H1 (cell line): ENCODE results near the gene ITGA8. TPM values are rescaled to one million over a fixed set of nuclear protein-coding genes. Genes with fewer than 3 reads are reported as not detected.
A peak's percentile ranks its signal among the peaks of the same experiment; 100 is the strongest.

Experiments
- CTCF ChIA-PET: fragments of 300-600 bp; sonication (Branson Sonifier 250); formaldehyde crosslinking; loops from one replicate; lab custom pipeline; 2021; ENCODE audit not compliant: partially characterized antibody; lab: Charles Lee
- POLR2A ChIA-PET: fragments of 300-600 bp; sonication (Branson Sonifier 250); formaldehyde crosslinking; loops from one replicate; lab custom pipeline; 2021; ENCODE audit warnings: inconsistent platforms; ENCODE audit not compliant: partially characterized antibody; lab: Charles Lee
- DNase-seq, 2 experiments: peaks; one replicate each; pipeline versions ENCODE4 v3.0.0 to v3.0.0-alpha.2; 2010 to 2022; ENCODE audit warnings: low spot score in 2 of 2, low read depth in 1 of 2, mixed read lengths in 1 of 2
- FAIRE-seq: peaks from 2 replicates; lab custom pipeline; 2011; peaks lifted over from hg19 to GRCh38; lab: Jason Lieb, UNC
- H2AFZ ChIP-seq: 2 replicates; pipeline ENCODE4 v1.8.1; 2012; ENCODE audit warnings: low read length, inconsistent platforms
- H2AK5ac ChIP-seq: 2 replicates; pipeline ENCODE4 v1.6.1; 2013; ENCODE audit warnings: low read depth, low read length
- H2BK120ac ChIP-seq: replicated peaks from 2 replicates; pipeline ENCODE3; 2013; ENCODE audit warnings: low read depth, low read length, inconsistent platforms
- H2BK12ac ChIP-seq: 2 replicates; pipeline ENCODE4 v1.6.1; 2013; ENCODE audit warnings: low read depth, low read length
- H2BK15ac ChIP-seq: 2 replicates; pipeline ENCODE4 v1.6.1; 2013; ENCODE audit warnings: low read length
- H2BK20ac ChIP-seq: 2 replicates; pipeline ENCODE4 v1.6.1; 2013; ENCODE audit warnings: low read length
- H2BK5ac ChIP-seq: 2 replicates; pipeline ENCODE4 v1.6.1; 2013; ENCODE audit warnings: low read depth, low read length
- H3K14ac ChIP-seq: 2 replicates; pipeline ENCODE4 v1.6.1; 2013; ENCODE audit warnings: inconsistent platforms; ENCODE audit not compliant: insufficient read length
- H3K18ac ChIP-seq: 2 replicates; pipeline ENCODE4 v1.6.1; 2013; ENCODE audit warnings: low read length; ENCODE audit errors: extremely low read depth
- H3K23ac ChIP-seq: 2 replicates; pipeline ENCODE4 v1.6.1; 2013; ENCODE audit warnings: inconsistent platforms; ENCODE audit not compliant: insufficient read length
- H3K23me2 ChIP-seq: 2 replicates; pipeline ENCODE4 v1.6.1; 2013; ENCODE audit warnings: low read depth, low read length
- H3K27ac ChIP-seq: 2 replicates; pipeline ENCODE4 v1.6.1; 2011; ENCODE audit warnings: low read depth, low read length, inconsistent platforms
- H3K27me3 ChIP-seq, 4 experiments: replicated peaks in 1 of 4; 1 replicate in 1 of 4; 2 replicates in 3 of 4; pipeline versions ENCODE4 v1.6.1 to v1.8.1; 2011 to 2013; ENCODE audit warnings: low read length in 3 of 4, mild to moderate bottlenecking in 3 of 4, inconsistent platforms in 2 of 4, mixed read lengths in 2 of 4, moderate library complexity in 1 of 4; ENCODE audit not compliant: control insufficient read depth in 3 of 4, insufficient read depth in 3 of 4; ENCODE audit errors: extremely low read depth in 1 of 4
- H3K36me3 ChIP-seq, 4 experiments: 2 replicates each; pipeline versions ENCODE4 v1.6.1 to v1.8.1; 2011 to 2013; ENCODE audit warnings: mild to moderate bottlenecking in 4 of 4, low read length in 3 of 4, moderate library complexity in 2 of 4, control low read depth in 1 of 4, inconsistent platforms in 1 of 4; ENCODE audit not compliant: insufficient read depth in 4 of 4, control insufficient read depth in 2 of 4
- H3K4ac ChIP-seq: replicated peaks from 2 replicates; pipeline ENCODE3; 2013; ENCODE audit warnings: low read length, low read depth, mixed read lengths, inconsistent platforms; ENCODE audit not compliant: insufficient read length
- H3K4me1 ChIP-seq, 4 experiments: replicated peaks in 1 of 4; 1 replicate in 1 of 4; 2 replicates in 3 of 4; pipeline versions ENCODE4 v1.6.1 to v1.8.1; 2011 to 2013; ENCODE audit warnings: low read length in 3 of 4, inconsistent platforms in 2 of 4, mixed read lengths in 1 of 4; ENCODE audit not compliant: insufficient read depth in 4 of 4, control insufficient read depth in 3 of 4
- H3K4me2 ChIP-seq, 2 experiments: 2 replicates each; pipeline versions ENCODE4 v1.6.1 to v1.8.1; 2011 to 2013; ENCODE audit warnings: low read depth in 2 of 2, low read length in 2 of 2, control low read depth in 1 of 2, inconsistent platforms in 1 of 2, mild to moderate bottlenecking in 1 of 2; ENCODE audit not compliant: insufficient read depth in 1 of 2
- H3K4me3 ChIP-seq, 4 experiments: fragments of 200-600, 300-600 bp in 1 of 4; sonication (generic), shearing (Covaris generic), sonication (Bioruptor Twin) in 1 of 4; 2 replicates each; pipeline versions ENCODE4 v1.5.1 to v1.8.1; 2011 to 2016; ENCODE audit warnings: low read length in 4 of 4, low read depth in 3 of 4, control low read depth in 2 of 4, inconsistent platforms in 2 of 4, mild to moderate bottlenecking in 2 of 4, mixed read lengths in 1 of 4, moderate library complexity in 1 of 4; ENCODE audit not compliant: insufficient read depth in 2 of 4; ENCODE audit errors: extremely low read depth in 1 of 4
- H3K56ac ChIP-seq: replicated peaks from 2 replicates; pipeline ENCODE3; 2013; ENCODE audit warnings: low read depth, mild to moderate bottlenecking, mixed read lengths, low read length, inconsistent platforms; ENCODE audit not compliant: insufficient read length
- H3K79me1 ChIP-seq: 2 replicates; pipeline ENCODE4 v1.6.1; 2013; ENCODE audit warnings: low read depth, low read length, control low read depth
- H3K79me2 ChIP-seq, 2 experiments: 2 replicates each; pipeline versions ENCODE4 v1.6.1 to v1.8.1; 2012 to 2013; ENCODE audit warnings: low read length in 2 of 2, mild to moderate bottlenecking in 2 of 2, inconsistent platforms in 1 of 2; ENCODE audit not compliant: insufficient read depth in 2 of 2, control insufficient read depth in 1 of 2
- H3K9ac ChIP-seq, 4 experiments: replicated peaks in 1 of 4; 1 replicate in 1 of 4; 2 replicates in 3 of 4; pipeline versions ENCODE4 v1.6.1 to v1.8.1; 2011 to 2013; ENCODE audit warnings: low read depth in 3 of 4, low read length in 3 of 4, control low read depth in 2 of 4, mild to moderate bottlenecking in 2 of 4, moderate library complexity in 2 of 4, inconsistent platforms in 1 of 4; ENCODE audit errors: extremely low read depth in 1 of 4
- H3K9me3 ChIP-seq, 2 experiments: 2 replicates each; pipeline versions ENCODE4 v1.6.1 to v1.8.1; 2012 to 2013; ENCODE audit warnings: mild to moderate bottlenecking in 2 of 2, moderate library complexity in 2 of 2, control low read depth in 1 of 2, inconsistent platforms in 1 of 2, low read depth in 1 of 2, low read length in 1 of 2, mixed read lengths in 1 of 2; ENCODE audit not compliant: insufficient read depth in 2 of 2
- H4K20me1 ChIP-seq, 2 experiments: replicated peaks in 1 of 2; 2 replicates each; pipeline versions ENCODE3 to v1.8.1; 2011 to 2013; ENCODE audit warnings: inconsistent platforms in 2 of 2, low read length in 2 of 2, mild to moderate bottlenecking in 1 of 2; ENCODE audit not compliant: insufficient read depth in 2 of 2, control insufficient read depth in 1 of 2
- H4K5ac ChIP-seq: 2 replicates; pipeline ENCODE4 v1.6.1; 2013; ENCODE audit warnings: low read length, low read depth, mixed read lengths, inconsistent platforms; ENCODE audit not compliant: insufficient read length
- H4K8ac ChIP-seq: 2 replicates; pipeline ENCODE4 v1.8.0; 2013; ENCODE audit warnings: mild to moderate bottlenecking, moderate library complexity, low read length, inconsistent platforms; ENCODE audit not compliant: insufficient read depth; ENCODE audit errors: extremely low read depth
- H4K91ac ChIP-seq: replicated peaks from 2 replicates; pipeline ENCODE3; 2013; ENCODE audit warnings: low read length, mixed read lengths, inconsistent platforms; ENCODE audit not compliant: insufficient read length
- CBX5 ChIP-seq: fragments of 300-800, 300-1000 bp; sonication (generic); IDR thresholded peaks from 2 replicates; pipeline ENCODE4 v1.7.1; 2016; ENCODE audit warnings: antibody characterized with exemption, low read length, low read depth
- CBX8 ChIP-seq: fragments of 300-800, 300-1000 bp; sonication (generic); IDR thresholded peaks from 2 replicates; pipeline ENCODE4 v1.7.1; 2016; ENCODE audit warnings: low read depth, low read length, borderline replicate concordance
- CHD1 ChIP-seq: IDR thresholded peaks from 2 replicates; pipeline ENCODE4 v1.6.1; 2012; ENCODE audit warnings: low read depth, low read length, improper control_type of control experiment
- EGR1 ChIP-seq: IDR thresholded peaks from 2 replicates; pipeline ENCODE4 v1.6.1; 2011; ENCODE audit warnings: low read depth, low read length, borderline replicate concordance
- FOSL1 ChIP-seq: IDR thresholded peaks from 2 replicates; pipeline ENCODE4 v1.6.1; 2011; ENCODE audit warnings: mild to moderate bottlenecking, low read depth, low read length, moderate library complexity; ENCODE audit not compliant: insufficient read depth
- GTF2F1 ChIP-seq: IDR thresholded peaks from 2 replicates; pipeline ENCODE4 v1.6.1; 2012; ENCODE audit warnings: low read depth, low read length, improper control_type of control experiment, borderline replicate concordance
- NANOG ChIP-seq: IDR thresholded peaks from 2 replicates; pipeline ENCODE4 v1.6.1; 2011; ENCODE audit warnings: low read length, low read depth, mild to moderate bottlenecking, inconsistent platforms; ENCODE audit not compliant: insufficient read depth, poor library complexity, severe bottlenecking
- PHF8 ChIP-seq: fragments of 200-600 bp; sonication (generic); conservative IDR thresholded peaks from 2 replicates; pipeline ENCODE4 v1.7.1; 2012; ENCODE audit warnings: low read depth, mild to moderate bottlenecking, inconsistent platforms, low read length, moderate library complexity
- RNF2 ChIP-seq: fragments of 200-900, 300-1000 bp; sonication (generic); IDR thresholded peaks from 2 replicates; pipeline ENCODE4 v1.7.1; 2016; ENCODE audit warnings: borderline replicate concordance, low read depth, mild to moderate bottlenecking, antibody characterized with exemption, low read length; ENCODE audit not compliant: poor library complexity, severe bottlenecking; ENCODE audit errors: missing control alignments
- RXRA ChIP-seq: IDR thresholded peaks from 2 replicates; pipeline ENCODE4 v1.6.1; 2011; ENCODE audit warnings: low read depth, mild to moderate bottlenecking, low read length, moderate library complexity; ENCODE audit not compliant: insufficient read depth
- SIN3A ChIP-seq, 2 experiments: IDR thresholded peaks in 1 of 2; conservative IDR thresholded peaks in 1 of 2; 2 replicates each; pipeline ENCODE4 v1.6.1; 2011 to 2012; ENCODE audit warnings: low read length in 2 of 2, improper control_type of control experiment in 1 of 2, low read depth in 1 of 2, mild to moderate bottlenecking in 1 of 2
- SIRT6 ChIP-seq: IDR thresholded peaks from one replicate; pipeline ENCODE4 v1.7.1; 2012; ENCODE audit warnings: low read length, inconsistent platforms
- SP4 ChIP-seq: IDR thresholded peaks from 2 replicates; pipeline ENCODE4 v1.6.1; 2012; ENCODE audit warnings: low read length, inconsistent platforms
- SRF ChIP-seq: IDR thresholded peaks from 2 replicates; pipeline ENCODE4 v1.6.1; 2011; ENCODE audit warnings: mild to moderate bottlenecking, low read depth, low read length, moderate library complexity
- WGBS, 2 experiments: shearing (Covaris generic) in 1 of 2; methylation state at CpG; one replicate each; pipeline versions ENCODE4 v1.1.6 to v1.1.7; 2013 to 2015; ENCODE audit warnings: low lambda C conversion rate in 2 of 2, mixed read lengths in 2 of 2, inconsistent platforms in 1 of 2, low coverage in 1 of 2, missing lambda C conversion rate in 1 of 2; ENCODE audit not compliant: insufficient replicate concordance in 2 of 2, insufficient coverage in 1 of 2, insufficient read length in 1 of 2; ENCODE audit errors: extremely low coverage in 1 of 2, missing lambda C conversion rate in 1 of 2; 5-methylcytosine and 5-hydroxymethylcytosine counted together
- polyA plus RNA-seq, 7 experiments: library from polyadenylated mRNA; depleted of rRNA in 3 of 7; stranded (reverse) in 5 of 7; unstranded in 2 of 7; fragments of >200 nt in 5 of 7; fragments of 200-250 nt in 2 of 7; gene quantifications; 1 replicate in 5 of 7; 2 replicates in 1 of 7; 4 replicates in 1 of 7; pipeline versions ENCODE4 v1.2.1 to v1.2.3, GENCODE V29; 2011 to 2013; ENCODE audit warnings: missing spikeins in 2 of 7, mixed read lengths in 2 of 7
- total RNA-seq: library from RNA; stranded (reverse); fragmentation: NEBNext Ultra II Directional; extraction: Animal tissue kit (Norgen Biotek cat#: 25700); gene quantifications from 2 replicates; pipeline ENCODE4 v1.2.1, GENCODE V29; 2021

The ITGA8 gene
- total and polyA plus RNA-seq, 2 of the 8 experiments (the other 6 are each of a cell fraction or from before 2014, with no cell fraction given), result not detected

GRCh38 chr10:15710455-15710854, 9.3 kb downstream of the ITGA8 start:
- Histone ChIP-seq H3K79me1 (no peaks in the 10 kb centered on the region), H3K9ac (peak overlapping the region in 1 of 4 experiments; percentile 43; a peak in 1 of 7 replicates), H2BK20ac (no peak overlapping the region), H3K9me3 (no peaks in the 10 kb centered on the region), H3K4me1 (no peaks in the 10 kb centered on the region), H3K56ac (no peak overlapping the region), H3K79me2 (no peaks in the 10 kb centered on the region), H3K18ac (no peak overlapping the region), H3K14ac (no peak overlapping the region), H4K91ac (no peak overlapping the region), H3K23ac (no peak overlapping the region), H3K27me3 (no peaks in the 10 kb centered on the region), H3K4ac (no peak overlapping the region), H4K8ac (no peak overlapping the region), H2BK5ac (no peak overlapping the region), H3K27ac (no peak overlapping the region), H2AK5ac (no peak overlapping the region), H3K4me2 (no peak overlapping the region), H2BK12ac (no peak overlapping the region), H2BK15ac (no peak overlapping the region), H4K5ac (no peak overlapping the region), H3K23me2 (no peaks in the 10 kb centered on the region; the same call in 1 of the 2 replicates), H2BK120ac (no peak overlapping the region), H3K4me3 (no peak overlapping the region), H3K36me3 (no peaks in the 10 kb centered on the region), H2AFZ (no peak overlapping the region), H4K20me1 (no peaks in the 10 kb centered on the region)
- 94% methylated on average over 5 of the region's 5 CpGs; no CpG with 5 or more reads in 1 of the 2 experiments for WGBS, 2 experiments
- ChIA-PET POLR2A (no interaction called here), CTCF (interaction anchor here (0.7 to 1.6 kb wide), 4 partner anchors 9 to 282 kb away, joined by 3 to 9 read pairs (median 4); partner anchors contain the start of gene ITGA8)
- FAIRE-seq (no peak), DNase-seq (no peak)
- TF ChIP-seq GTF2F1 (no peak), CBX5 (no peak), RNF2 (no peak), CBX8 (no peak), RXRA (no peak), SP4 (no peak), SRF (no peak), EGR1 (no peak), SIRT6 (no peak), FOSL1 (no peak), SIN3A (conservative IDR thresholded peaks at IDR 0.05 in 1 of 2, IDR thresholded peaks at IDR 0.05 in 1 of 2; ENCODE audit: low read depth in 1 of 2, low read length in 2 of 2) (no peak), PHF8 (no peak), NANOG (no peak), CHD1 (no peak)
